Endodermal cell (in vitro differentiated cells): ENCODE data around the gene GPC6. TPM values are rescaled to one million over a fixed set of nuclear protein-coding genes. Genes with fewer than 3 reads are reported as not detected.

ENCODE experiments used
- DNase-seq: peaks from one replicate; pipeline ENCODE4 v3.0.0-alpha.2; 2017
- H3K27ac ChIP-seq: 2 replicates; pipeline ENCODE4 v1.5.1; 2013; ENCODE audit warnings: mild to moderate bottlenecking, low read depth, low read length, moderate library complexity
- H3K27me3 ChIP-seq: 2 replicates; pipeline ENCODE4 v1.6.1; 2013; ENCODE audit warnings: mild to moderate bottlenecking, low read length, moderate library complexity; ENCODE audit not compliant: insufficient read depth, control insufficient read depth, poor library complexity, severe bottlenecking
- H3K36me3 ChIP-seq: 2 replicates; pipeline ENCODE4 v1.7.0; 2013; ENCODE audit warnings: mild to moderate bottlenecking, low read length, moderate library complexity; ENCODE audit not compliant: control insufficient read depth, insufficient read depth
- H3K4me1 ChIP-seq: one replicate; pipeline ENCODE4 v1.7.0; 2013; ENCODE audit warnings: low read length; ENCODE audit not compliant: control insufficient read depth, insufficient read depth
- H3K4me3 ChIP-seq: 2 replicates; pipeline ENCODE4 v1.5.1; 2013; ENCODE audit warnings: mild to moderate bottlenecking, low read length, moderate library complexity
- H3K9ac ChIP-seq: 2 replicates; pipeline ENCODE4 v1.6.1; 2013; ENCODE audit warnings: mild to moderate bottlenecking, low read length, moderate library complexity; ENCODE audit not compliant: poor library complexity, severe bottlenecking; ENCODE audit errors: extremely low read depth
- H3K9me3 ChIP-seq: 2 replicates; pipeline ENCODE4 v1.6.1; 2013; ENCODE audit warnings: mild to moderate bottlenecking, low read length, moderate library complexity; ENCODE audit not compliant: control insufficient read depth
- H3K27ac Mint-ChIP-seq: 2 replicates; pipeline ENCODE4 v1.8.0; 2020; ENCODE audit warnings: mixed read lengths
- H3K27me3 Mint-ChIP-seq: 2 replicates; pipeline ENCODE4 v1.8.0; 2021; ENCODE audit warnings: mild to moderate bottlenecking, mixed read lengths; ENCODE audit not compliant: insufficient read depth
- H3K36me3 Mint-ChIP-seq: 2 replicates; pipeline ENCODE4 v1.8.0; 2020; ENCODE audit warnings: low read depth, mixed read lengths
- H3K4me1 Mint-ChIP-seq: 2 replicates; pipeline ENCODE4 v1.8.0; 2020; ENCODE audit warnings: mixed read lengths
- H3K4me3 Mint-ChIP-seq: 2 replicates; pipeline ENCODE4 v1.8.0; 2020; ENCODE audit warnings: mild to moderate bottlenecking, moderate library complexity, mixed read lengths
- H3K9me3 Mint-ChIP-seq: 2 replicates; pipeline ENCODE4 v1.8.0; 2020; ENCODE audit warnings: mild to moderate bottlenecking, mixed read lengths
- WGBS, 2 experiments: methylation state at CpG; one replicate each; pipeline versions ENCODE4 v1.1.5 to v1.1.7; 2013; ENCODE audit warnings: missing lambda C conversion rate in 2 of 2, mixed read lengths in 1 of 2; ENCODE audit not compliant: insufficient coverage in 1 of 2, insufficient read length in 1 of 2; 5-methylcytosine and 5-hydroxymethylcytosine counted together
- total RNA-seq, 2 donors: library from RNA; stranded (reverse); fragmentation: NEBNext Ultra II Directional in 1 of 2; extraction: Animal tissue kit (Norgen Biotek cat#: 25700) in 1 of 2; gene quantifications; 2 replicates in 1 of 2; 3 replicates in 1 of 2; pipeline ENCODE4 v1.2.1, GENCODE V29; 2021
- TF ChIP-seq, protein P1 (sequence below): fragments of 200-600 bp; sonication (generic); conservative IDR thresholded peaks from 2 replicates; pipeline ENCODE4 v1.5.0; 2021; ENCODE audit warnings: antibody characterized with exemption, mild to moderate bottlenecking

Gene GPC6
- total RNA-seq, 2 donors from 2014 or later = 69.6 to 80.4 TPM

DNA sequence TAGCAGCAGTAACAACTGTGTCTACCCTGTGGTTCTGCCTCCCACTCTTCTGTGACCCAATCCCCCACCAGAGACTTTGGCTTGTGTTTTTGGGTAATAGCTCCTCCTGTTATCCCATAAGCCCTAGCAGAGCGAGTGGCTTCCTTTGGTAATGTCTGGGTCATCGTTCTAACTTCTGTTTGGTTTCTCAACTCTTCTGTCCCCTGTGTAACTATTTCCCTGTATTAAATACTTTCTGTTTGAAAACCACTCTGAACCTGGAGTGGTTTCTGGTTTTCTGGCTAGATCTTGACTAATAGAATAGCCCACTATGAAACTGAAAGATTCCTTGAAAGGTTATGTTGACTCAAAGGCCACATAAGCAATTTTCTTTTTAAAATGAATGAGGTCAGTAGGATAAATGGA, 902.9 kb downstream of the GPC6 start:
- DNase-seq = no peak
- Mint-ChIP-seq H3K27me3 (no peaks in the 10 kb centered on the region), H3K4me3 (no peak overlapping the region), H3K27ac (no peak overlapping the region), H3K9me3 (no peaks in the 10 kb centered on the region), H3K36me3 (no peaks in the 10 kb centered on the region), H3K4me1 (peaks cover 26% of the 10 kb centered on the region)
- no peak overlapping the region for H3K27ac ChIP-seq
- 94% methylated on average over 2 of the region's 2 CpGs; no CpG with 5 or more reads in 1 of the 2 experiments for WGBS, 2 experiments
- no peak overlapping the region for H3K9ac ChIP-seq
- TF ChIP-seq, protein P1, sequence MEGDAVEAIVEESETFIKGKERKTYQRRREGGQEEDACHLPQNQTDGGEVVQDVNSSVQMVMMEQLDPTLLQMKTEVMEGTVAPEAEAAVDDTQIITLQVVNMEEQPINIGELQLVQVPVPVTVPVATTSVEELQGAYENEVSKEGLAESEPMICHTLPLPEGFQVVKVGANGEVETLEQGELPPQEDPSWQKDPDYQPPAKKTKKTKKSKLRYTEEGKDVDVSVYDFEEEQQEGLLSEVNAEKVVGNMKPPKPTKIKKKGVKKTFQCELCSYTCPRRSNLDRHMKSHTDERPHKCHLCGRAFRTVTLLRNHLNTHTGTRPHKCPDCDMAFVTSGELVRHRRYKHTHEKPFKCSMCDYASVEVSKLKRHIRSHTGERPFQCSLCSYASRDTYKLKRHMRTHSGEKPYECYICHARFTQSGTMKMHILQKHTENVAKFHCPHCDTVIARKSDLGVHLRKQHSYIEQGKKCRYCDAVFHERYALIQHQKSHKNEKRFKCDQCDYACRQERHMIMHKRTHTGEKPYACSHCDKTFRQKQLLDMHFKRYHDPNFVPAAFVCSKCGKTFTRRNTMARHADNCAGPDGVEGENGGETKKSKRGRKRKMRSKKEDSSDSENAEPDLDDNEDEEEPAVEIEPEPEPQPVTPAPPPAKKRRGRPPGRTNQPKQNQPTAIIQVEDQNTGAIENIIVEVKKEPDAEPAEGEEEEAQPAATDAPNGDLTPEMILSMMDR = no peak
- no peaks in the 10 kb centered on the region for H3K9me3 ChIP-seq
- H3K4me3 ChIP-seq = no peak overlapping the region
- H3K27me3 ChIP-seq = no peaks in the 10 kb centered on the region
- H3K36me3 ChIP-seq = no peaks in the 10 kb centered on the region
- peaks cover 5% of the 10 kb centered on the region for H3K4me1 ChIP-seq

DNA sequence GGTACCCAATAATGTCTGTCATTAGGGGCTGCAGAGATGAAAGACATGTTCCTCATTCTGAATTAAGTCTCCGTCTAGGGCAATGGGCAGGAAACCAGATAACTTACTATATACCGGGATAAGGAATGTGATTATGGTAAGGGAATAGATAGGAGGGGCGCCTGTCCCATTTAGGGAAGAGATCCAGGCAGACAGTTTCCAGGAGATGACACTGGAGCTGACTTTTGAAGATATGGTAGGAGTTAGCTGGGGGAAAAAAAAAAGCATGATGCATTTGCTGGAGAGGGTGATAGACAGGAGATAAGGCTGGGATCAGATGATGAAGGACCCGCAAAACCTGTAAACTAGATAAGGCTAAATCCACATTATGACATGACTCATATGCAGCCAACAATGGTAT, 912.2 kb downstream of the GPC6 start:
- no peak overlapping the region for H3K4me3 Mint-ChIP-seq
- no peak overlapping the region for H3K27ac Mint-ChIP-seq
- H3K36me3 Mint-ChIP-seq = no peaks in the 10 kb centered on the region
- H3K9ac ChIP-seq = no peak overlapping the region
- H3K4me3 ChIP-seq = no peak overlapping the region
- H3K36me3 ChIP-seq = no peaks in the 10 kb centered on the region
- peaks cover 6% of the 10 kb centered on the region for H3K27me3 Mint-ChIP-seq
- H3K4me1 ChIP-seq = peaks cover 5% of the 10 kb centered on the region
- peaks cover 30% of the 10 kb centered on the region for H3K4me1 Mint-ChIP-seq
- H3K27me3 ChIP-seq = no peaks in the 10 kb centered on the region
- DNase-seq = no peak
- H3K9me3 ChIP-seq = no peaks in the 10 kb centered on the region
- 58 to 80% methylated on average over 3 to 4 of the region's 4 CpGs for WGBS, 2 experiments
- H3K27ac ChIP-seq = no peak overlapping the region
- TF ChIP-seq, protein P1 = no peak
- H3K9me3 Mint-ChIP-seq = no peaks in the 10 kb centered on the region

DNA sequence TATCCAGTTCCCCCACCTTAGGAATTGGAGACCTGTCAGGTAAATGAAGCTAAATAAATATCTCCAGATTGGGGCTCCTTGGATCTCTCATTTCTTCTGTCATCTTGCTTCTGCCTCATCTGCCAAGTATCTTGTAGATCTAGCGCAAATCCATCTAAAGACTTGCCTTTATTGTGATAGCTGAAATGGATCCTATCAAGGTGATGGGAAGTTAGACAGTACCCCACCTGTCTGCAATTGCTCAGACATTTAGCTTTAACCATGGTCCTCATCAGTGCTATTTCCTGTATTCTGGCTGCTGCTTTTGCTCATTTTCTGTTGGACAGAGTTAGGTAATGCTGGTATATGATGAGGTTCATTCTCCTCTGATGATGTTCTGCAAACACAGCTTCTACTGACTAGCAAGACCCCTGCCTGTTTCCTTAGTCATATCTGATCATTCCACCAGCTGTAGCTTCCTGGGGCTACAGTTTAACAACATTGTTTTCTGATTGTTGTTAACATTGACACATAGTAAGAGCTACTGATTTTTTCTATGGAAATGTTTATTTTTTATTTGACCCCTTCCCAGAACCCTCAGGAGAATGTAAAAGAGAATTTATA, 912.9 kb downstream of the GPC6 start:
- peak overlapping the region; percentile 36 for H3K4me3 ChIP-seq

More for the DNA sequence above, 912.9 kb downstream of the GPC6 start:
- Mint-ChIP-seq H3K36me3 (no peaks in the 10 kb centered on the region), H3K9me3 (no peaks in the 10 kb centered on the region), H3K4me1 (peaks cover 27% of the 10 kb centered on the region), H3K27ac (no peak overlapping the region), H3K4me3 (no peak overlapping the region), H3K27me3 (peaks cover 6% of the 10 kb centered on the region)
- Histone ChIP-seq H3K36me3 (no peaks in the 10 kb centered on the region), H3K9ac (no peak overlapping the region), H3K4me1 (peaks cover 5% of the 10 kb centered on the region), H3K9me3 (no peaks in the 10 kb centered on the region), H3K27me3 (no peaks in the 10 kb centered on the region), H3K27ac (no peak overlapping the region)
- 80 to 100% methylated on average over 1 of the region's 1 CpG for WGBS, 2 experiments
- DNase-seq = no peak
- TF ChIP-seq, protein P1 = no peak
